ENCODE measurements around the gene ORAI2.

The ORAI2 gene

GRCh38 chr7:102425639-102426267 is 7.6 kb upstream of the ORAI2 start:
- Histone ChIP-seq H3K4me1 (ENCODE audit: control insufficient read depth in 5 of 5, insufficient read depth in 5 of 5, low read length in 5 of 5) (peaks cover 0 to 20% (median 0%) of the 10 kb centered on the region in 5 donors), H3K9me3 (ENCODE audit: control insufficient read depth in 5 of 5, low read length in 5 of 5) (no peaks in the 10 kb centered on the region), H3K27me3 (ENCODE audit: control insufficient read depth in 5 of 5, insufficient read depth in 4 of 5, low read length in 5 of 5) (no peaks in the 10 kb centered on the region), H3K9ac (ENCODE audit: low read length in 5 of 5) (no peak overlapping the region), H3K36me3 (ENCODE audit: control insufficient read depth in 5 of 5, insufficient read depth in 5 of 5, low read length in 5 of 5) (peaks cover 0 to 58% (median 35%) of the 10 kb centered on the region in 5 donors), H3K27ac (ENCODE audit: low read depth, low read length) (no peak overlapping the region), H3K4me3 (ENCODE audit: low read depth in 1 of 5, low read length in 5 of 5) (peak overlapping the region in 1 of 5 donors; percentile 34)

GRCh38 chr7:102426268-102427018 is 6.9 kb upstream of the ORAI2 start:
- Histone ChIP-seq H3K9ac (ENCODE audit: low read length in 5 of 5) (no peak overlapping the region), H3K9me3 (ENCODE audit: control insufficient read depth in 5 of 5, low read length in 5 of 5) (no peaks in the 10 kb centered on the region), H3K27me3 (ENCODE audit: control insufficient read depth in 5 of 5, insufficient read depth in 4 of 5, low read length in 5 of 5) (no peaks in the 10 kb centered on the region), H3K4me1 (ENCODE audit: control insufficient read depth in 5 of 5, insufficient read depth in 5 of 5, low read length in 5 of 5) (peaks cover 0 to 26% (median 0%) of the 10 kb centered on the region in 5 donors), H3K4me3 (ENCODE audit: low read depth in 1 of 5, low read length in 5 of 5) (peak overlapping the region in 1 of 5 donors; percentile 34), H3K27ac (ENCODE audit: low read depth, low read length) (no peak overlapping the region), H3K36me3 (ENCODE audit: control insufficient read depth in 5 of 5, insufficient read depth in 5 of 5, low read length in 5 of 5) (peaks cover 0 to 51% (median 30%) of the 10 kb centered on the region in 5 donors)

GRCh38 chr7:102427019-102427405 is 6.4 kb upstream of the ORAI2 start:
- Histone ChIP-seq H3K4me1 (ENCODE audit: control insufficient read depth in 5 of 5, insufficient read depth in 5 of 5, low read length in 5 of 5) (peaks cover 0 to 28% (median 0%) of the 10 kb centered on the region in 5 donors), H3K9me3 (ENCODE audit: control insufficient read depth in 5 of 5, low read length in 5 of 5) (no peaks in the 10 kb centered on the region), H3K36me3 (ENCODE audit: control insufficient read depth in 5 of 5, insufficient read depth in 5 of 5, low read length in 5 of 5) (peaks cover 0 to 46% (median 30%) of the 10 kb centered on the region in 5 donors), H3K27me3 (ENCODE audit: control insufficient read depth in 5 of 5, insufficient read depth in 4 of 5, low read length in 5 of 5) (no peaks in the 10 kb centered on the region), H3K27ac (ENCODE audit: low read depth, low read length) (no peak overlapping the region), H3K4me3 (ENCODE audit: low read depth in 1 of 5, low read length in 5 of 5) (no peak overlapping the region), H3K9ac (ENCODE audit: low read length in 5 of 5) (no peak overlapping the region)

- Histone ChIP-seq H3K9me3 (ENCODE audit: control insufficient read depth in 5 of 5, low read length in 5 of 5) (no peaks in the 10 kb centered on the region), H3K27me3 (ENCODE audit: control insufficient read depth in 5 of 5, insufficient read depth in 4 of 5, low read length in 5 of 5) (no peaks in the 10 kb centered on the region), H3K9ac (ENCODE audit: low read length in 5 of 5) (no peak overlapping the region), H3K36me3 (ENCODE audit: control insufficient read depth in 5 of 5, insufficient read depth in 5 of 5, low read length in 5 of 5) (peaks cover 0 to 32% (median 27%) of the 10 kb centered on the region in 5 donors), H3K4me3 (ENCODE audit: low read depth in 1 of 5, low read length in 5 of 5) (no peak overlapping the region), H3K27ac (ENCODE audit: low read depth, low read length) (no peak overlapping the region), H3K4me1 (ENCODE audit: control insufficient read depth in 5 of 5, insufficient read depth in 5 of 5, low read length in 5 of 5) (peaks cover 1 to 44% (median 15%) of the 10 kb centered on the region in 5 donors)
Measured at GRCh38 chr7:102429141-102429899, 4.1 kb upstream of the ORAI2 start.

GRCh38 chr7:102431617-102432298 is 1.6 kb upstream of the ORAI2 start:
- Histone ChIP-seq H3K9me3 (ENCODE audit: control insufficient read depth in 5 of 5, low read length in 5 of 5) (no peaks in the 10 kb centered on the region), H3K4me1 (ENCODE audit: control insufficient read depth in 5 of 5, insufficient read depth in 5 of 5, low read length in 5 of 5) (peaks cover 1 to 35% (median 19%) of the 10 kb centered on the region in 5 donors), H3K4me3 (ENCODE audit: low read depth in 1 of 5, low read length in 5 of 5) (no peak overlapping the region), H3K27me3 (ENCODE audit: control insufficient read depth in 5 of 5, insufficient read depth in 4 of 5, low read length in 5 of 5) (no peaks in the 10 kb centered on the region), H3K36me3 (ENCODE audit: control insufficient read depth in 5 of 5, insufficient read depth in 5 of 5, low read length in 5 of 5) (peaks cover 0 to 8% (median 4%) of the 10 kb centered on the region in 5 donors), H3K9ac (ENCODE audit: low read length in 5 of 5) (no peak overlapping the region), H3K27ac (ENCODE audit: low read depth, low read length) (no peak overlapping the region)

GRCh38 chr7:102432442-102433218 is 745 bp upstream of the ORAI2 start:
- no peaks in the 10 kb centered on the region for H3K27me3 ChIP-seq (ENCODE audit: control insufficient read depth in 5 of 5, insufficient read depth in 4 of 5, low read length in 5 of 5)
- peak overlapping the region in 2 of 5 donors; percentile 45 to 68 for H3K9ac ChIP-seq (ENCODE audit: low read length in 5 of 5)
- H3K36me3 ChIP-seq (ENCODE audit: control insufficient read depth in 5 of 5, insufficient read depth in 5 of 5, low read length in 5 of 5): peaks cover 0 to 4% (median 0%) of the 10 kb centered on the region in 5 donors
- peaks cover 1 to 32% (median 19%) of the 10 kb centered on the region in 5 donors for H3K4me1 ChIP-seq (ENCODE audit: control insufficient read depth in 5 of 5, insufficient read depth in 5 of 5, low read length in 5 of 5)
- no peaks in the 10 kb centered on the region for H3K9me3 ChIP-seq (ENCODE audit: control insufficient read depth in 5 of 5, low read length in 5 of 5)
- peak overlapping the region in 4 of 5 donors; percentile 42 to 74 (median 59) for H3K4me3 ChIP-seq (ENCODE audit: low read depth in 1 of 5, low read length in 5 of 5)
- H3K27ac ChIP-seq (ENCODE audit: low read depth, low read length): no peak overlapping the region

GRCh38 chr7:102434039-102434486 is 688 bp downstream of the ORAI2 start:
- peaks cover 1 to 32% (median 19%) of the 10 kb centered on the region in 5 donors for H3K4me1 ChIP-seq (ENCODE audit: control insufficient read depth in 5 of 5, insufficient read depth in 5 of 5, low read length in 5 of 5)
- peak overlapping the region; percentile 60 for H3K27ac ChIP-seq (ENCODE audit: low read depth, low read length)
- H3K9ac ChIP-seq (ENCODE audit: low read length in 5 of 5): peak overlapping the region in 4 of 5 donors; percentile 63 to 78 (median 74)

GRCh38 chr7:102436118-102436517 is 2.7 kb downstream of the ORAI2 start:
- Histone ChIP-seq H3K4me1 (ENCODE audit: control insufficient read depth in 5 of 5, insufficient read depth in 5 of 5, low read length in 5 of 5) (peaks cover 1 to 33% (median 26%) of the 10 kb centered on the region in 5 donors), H3K27ac (ENCODE audit: low read depth, low read length) (no peak overlapping the region), H3K27me3 (ENCODE audit: control insufficient read depth in 5 of 5, insufficient read depth in 4 of 5, low read length in 5 of 5) (no peaks in the 10 kb centered on the region), H3K9ac (ENCODE audit: low read length in 5 of 5) (no peak overlapping the region), H3K9me3 (ENCODE audit: control insufficient read depth in 5 of 5, low read length in 5 of 5) (no peaks in the 10 kb centered on the region), H3K4me3 (ENCODE audit: low read depth in 1 of 5, low read length in 5 of 5) (no peak overlapping the region), H3K36me3 (ENCODE audit: control insufficient read depth in 5 of 5, insufficient read depth in 5 of 5, low read length in 5 of 5) (peaks cover 0 to 10% (median 2%) of the 10 kb centered on the region in 5 donors)

More at GRCh38 chr7:102434039-102434486, 688 bp downstream of the ORAI2 start:
- Histone ChIP-seq H3K4me3 (ENCODE audit: low read depth in 1 of 5, low read length in 5 of 5) (peak overlapping the region; percentile 69 to 76 (median 74)), H3K36me3 (ENCODE audit: control insufficient read depth in 5 of 5, insufficient read depth in 5 of 5, low read length in 5 of 5) (peaks cover 0 to 7% (median 2%) of the 10 kb centered on the region in 5 donors), H3K27me3 (ENCODE audit: control insufficient read depth in 5 of 5, insufficient read depth in 4 of 5, low read length in 5 of 5) (no peaks in the 10 kb centered on the region), H3K9me3 (ENCODE audit: control insufficient read depth in 5 of 5, low read length in 5 of 5) (no peaks in the 10 kb centered on the region)
